ENCODE results near the gene PCBP2.
"Not testable (repeated sequence)": the region's sequence is repeated elsewhere in the genome, so short reads cannot be mapped to it uniquely, and the experiment has no call there.

Gene PCBP2
- total RNA-seq: 73.7 to 194 reads per million in 2 donors

DNA sequence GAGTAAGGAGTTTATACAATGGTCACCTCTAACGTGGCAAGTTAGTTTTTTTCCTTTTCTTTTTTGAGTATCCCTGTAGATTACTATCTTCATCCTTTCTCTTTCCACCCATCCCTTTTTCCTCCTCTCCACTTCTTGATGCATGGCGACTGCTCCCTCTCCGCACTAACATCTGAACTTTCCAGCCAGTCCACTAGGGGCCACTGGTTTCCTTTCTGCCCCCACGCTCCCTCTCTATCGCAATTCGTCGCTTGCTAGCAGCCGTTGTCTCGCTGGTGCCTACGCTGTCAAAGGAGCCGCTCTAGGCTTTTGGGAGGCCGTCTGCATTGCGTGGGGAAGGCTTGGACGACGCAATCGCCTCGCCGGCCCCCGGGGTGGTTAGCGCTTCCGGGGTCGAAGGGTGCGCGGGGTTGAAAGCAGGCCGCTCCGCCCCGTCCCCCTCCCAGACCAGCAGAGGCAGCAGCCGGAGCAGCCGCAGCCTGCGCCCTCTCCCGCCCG, at the start of gene PCBP2:
PCBP2 (plus strand) TSS at position 442 of the 498 bp plus-strand sequence. CDS start 2,699 bp downstream, outside the sequence.
- peak; percentile 94 for DNase-seq

DNA sequence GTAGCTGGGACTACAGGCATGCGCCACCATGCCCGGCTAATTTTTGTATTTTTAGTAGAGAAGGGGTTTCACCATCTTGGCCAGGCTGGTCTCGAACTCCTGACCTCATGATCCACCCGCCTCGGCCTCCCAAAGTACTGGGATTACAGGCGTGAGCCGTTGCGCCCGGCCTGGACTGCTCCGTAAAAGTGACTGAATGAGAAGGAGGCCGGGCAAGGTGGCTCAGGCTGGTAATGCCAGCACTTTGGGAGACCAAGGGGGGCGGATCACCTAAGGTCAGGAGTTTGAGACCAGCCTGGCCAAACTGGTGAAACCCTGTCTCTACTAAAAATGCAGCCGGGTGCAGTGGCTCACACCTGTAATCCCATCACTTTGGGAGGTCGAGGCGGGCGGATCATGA, 49.6 kb upstream of the PCBP2 start:
- DNase-seq: not testable (repeated sequence)

DNA sequence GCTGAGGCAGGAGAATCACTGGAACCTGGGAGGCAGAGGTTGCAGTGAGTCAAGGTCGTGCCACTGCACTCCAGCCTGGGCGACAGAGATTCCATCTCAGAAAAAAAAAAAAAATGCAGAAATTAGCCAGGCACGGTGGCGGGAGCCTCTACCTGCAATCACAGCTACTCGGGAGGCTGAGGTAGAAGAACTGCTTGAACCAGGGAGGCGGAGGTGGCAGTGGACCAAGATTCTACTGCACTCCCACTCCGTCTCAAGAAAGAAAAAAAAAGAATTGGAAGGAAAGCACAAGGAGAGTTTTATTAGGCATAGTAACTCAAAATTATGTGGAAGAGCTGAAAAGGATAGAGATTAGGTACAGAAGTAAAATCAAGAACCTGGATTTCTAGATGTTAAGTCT, 49.0 kb upstream of the PCBP2 start:
- no peak for DNase-seq

DNA sequence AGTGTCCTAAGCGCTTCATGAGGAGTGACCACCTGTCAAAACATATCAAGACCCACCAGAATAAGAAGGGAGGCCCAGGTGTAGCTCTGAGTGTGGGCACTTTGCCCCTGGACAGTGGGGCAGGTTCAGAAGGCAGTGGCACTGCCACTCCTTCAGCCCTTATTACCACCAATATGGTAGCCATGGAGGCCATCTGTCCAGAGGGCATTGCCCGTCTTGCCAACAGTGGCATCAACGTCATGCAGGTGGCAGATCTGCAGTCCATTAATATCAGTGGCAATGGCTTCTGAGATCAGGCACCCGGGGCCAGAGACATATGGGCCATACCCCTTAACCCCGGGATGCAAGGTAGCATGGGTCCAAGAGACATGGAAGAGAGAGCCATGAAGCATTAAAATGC, 41.0 kb upstream of the PCBP2 start:
- DNase-seq: no peak

DNA sequence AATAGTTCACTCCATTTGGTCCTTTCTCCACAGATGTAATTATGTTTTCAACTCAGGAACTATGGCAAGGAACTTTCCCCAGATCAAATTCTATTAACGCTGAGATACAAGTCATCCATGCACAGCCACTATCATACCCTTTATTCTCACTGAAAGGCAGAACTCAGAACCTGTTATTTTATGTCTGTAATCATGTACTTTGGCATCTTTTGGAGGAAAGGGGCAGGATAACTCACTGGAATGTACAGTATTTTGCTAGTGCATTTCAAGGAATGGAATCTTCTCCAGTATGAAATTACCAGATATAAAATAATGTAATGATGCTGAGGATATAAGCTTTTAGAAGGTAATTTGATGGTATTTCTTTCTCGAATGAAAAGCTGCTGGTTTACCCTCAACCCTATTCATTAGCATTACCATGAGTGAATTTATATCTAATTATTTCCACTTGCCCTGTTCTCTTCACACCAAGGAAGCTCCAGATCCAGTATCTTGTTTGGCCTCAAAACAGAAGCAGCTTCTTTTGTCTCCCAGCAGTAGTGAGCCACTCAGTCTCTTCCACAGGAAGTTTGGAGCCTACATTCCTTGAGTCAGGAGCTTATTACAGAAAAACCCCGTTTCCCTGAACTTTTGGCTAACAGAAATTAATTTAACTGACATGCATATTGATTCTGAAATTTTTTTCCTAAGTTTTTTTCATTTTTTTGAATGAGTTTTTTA, 38.3 kb upstream of the PCBP2 start:
- DNase-seq: no peak

DNA sequence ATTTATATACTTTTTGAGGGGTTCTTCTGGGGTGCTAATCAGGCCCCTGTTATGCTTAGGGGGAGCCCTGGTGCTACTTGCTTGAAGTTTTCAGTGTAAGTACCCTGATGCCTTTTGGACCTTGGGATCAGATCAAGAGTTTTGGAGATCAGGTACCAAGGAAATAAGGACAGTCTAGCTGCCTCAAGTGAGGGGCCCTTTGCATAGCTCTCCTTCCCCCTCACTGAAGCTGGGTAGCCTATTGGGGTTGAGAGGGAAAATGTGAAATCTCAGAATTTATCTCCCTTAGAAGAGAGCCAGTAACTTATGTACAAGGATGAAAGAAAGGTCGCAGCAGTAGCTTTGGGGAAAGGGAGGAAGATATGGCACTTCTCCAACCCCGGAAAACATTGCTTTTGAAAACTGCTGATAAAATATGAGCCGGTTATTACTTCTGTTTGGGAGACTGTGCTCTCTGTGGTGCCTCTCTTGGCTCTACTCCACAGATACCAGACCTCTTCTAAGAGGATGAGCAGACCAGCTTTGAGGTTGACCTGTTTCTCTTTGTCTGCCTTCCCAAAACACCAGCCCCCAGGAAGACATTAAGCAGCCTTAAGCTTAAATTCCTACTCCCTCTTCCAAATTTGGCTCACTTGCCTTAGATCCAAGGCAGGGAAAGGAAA, 37.0 kb upstream of the PCBP2 start:
- DNase-seq: no peak

DNA sequence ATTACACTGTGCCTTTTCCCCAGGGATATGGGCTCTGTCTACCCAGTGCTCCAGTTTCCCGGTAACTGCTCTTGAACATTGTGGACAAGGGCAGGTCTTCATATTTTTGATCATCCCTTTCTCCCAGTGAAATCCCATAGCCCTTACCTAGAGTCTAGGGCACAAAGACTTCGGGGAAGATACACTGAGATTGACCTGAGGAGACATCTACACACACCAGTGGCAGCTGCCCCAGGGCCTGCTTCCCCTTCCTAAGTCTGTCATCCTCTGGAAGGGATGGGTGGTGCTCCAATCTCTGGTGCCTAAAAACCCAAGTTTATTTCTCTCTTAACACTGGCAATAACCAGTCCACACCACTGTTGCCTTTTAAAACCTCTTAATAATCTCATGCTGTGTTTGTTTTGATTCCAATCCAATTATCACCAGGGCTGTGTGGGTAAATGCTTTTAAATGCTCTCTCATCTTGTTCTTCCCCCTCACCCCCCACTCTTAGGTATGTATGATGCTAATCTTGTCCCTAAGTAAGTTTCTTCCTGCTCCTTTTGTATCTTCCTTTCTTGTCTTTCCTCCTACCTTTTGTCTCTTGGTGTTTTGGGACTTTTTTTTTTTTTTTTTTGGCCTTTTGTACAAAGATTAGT, 36.0 kb upstream of the PCBP2 start:
- DNase-seq: not testable (repeated sequence)

DNA sequence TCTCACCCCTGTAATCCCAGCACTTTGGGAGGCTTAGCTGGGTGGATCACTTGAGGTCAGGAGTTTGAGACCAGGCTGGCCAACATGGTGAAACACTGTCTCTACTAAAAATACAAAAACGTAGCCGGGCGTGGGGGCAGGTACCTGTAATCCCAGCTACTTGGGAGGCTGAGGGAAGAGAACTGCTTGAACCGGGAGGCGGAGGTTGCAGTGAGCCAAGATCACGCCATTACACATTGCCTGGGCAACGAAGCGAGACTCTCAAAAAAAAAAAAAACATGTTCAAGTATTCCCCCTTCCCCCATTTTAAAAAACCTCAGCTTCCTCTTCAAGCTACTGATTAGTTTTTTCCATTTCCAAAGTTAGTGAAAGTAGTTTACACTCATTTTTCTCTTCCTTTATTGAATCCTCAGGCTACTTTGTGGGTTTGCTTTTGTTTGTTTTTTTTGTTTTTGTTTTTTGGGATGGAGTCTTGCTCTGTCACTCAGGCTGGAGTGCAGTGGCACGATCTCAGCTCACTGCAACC, 34.5 kb upstream of the PCBP2 start:
- not testable (repeated sequence) for DNase-seq

DNA sequence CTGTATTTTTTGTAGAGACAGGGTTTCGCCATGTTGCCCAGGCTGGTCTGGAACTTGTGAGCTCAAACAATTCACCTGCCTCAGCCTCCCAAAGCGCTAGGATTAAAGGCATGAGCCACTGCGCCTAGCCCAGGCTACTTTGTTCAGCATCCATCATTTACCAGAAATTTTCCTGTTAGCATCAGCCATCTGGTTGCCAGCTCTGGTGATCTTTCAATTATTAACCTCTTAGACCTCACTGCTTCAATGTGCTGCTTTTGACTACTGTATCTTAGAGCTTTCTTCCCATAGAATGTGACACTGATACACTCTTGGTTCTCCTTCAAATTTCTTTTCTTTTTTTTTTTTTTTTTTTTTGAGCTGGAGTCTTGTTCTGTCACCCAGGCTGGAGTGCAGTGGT, 33.7 kb upstream of the PCBP2 start:
- DNase-seq: no peak

DNA sequence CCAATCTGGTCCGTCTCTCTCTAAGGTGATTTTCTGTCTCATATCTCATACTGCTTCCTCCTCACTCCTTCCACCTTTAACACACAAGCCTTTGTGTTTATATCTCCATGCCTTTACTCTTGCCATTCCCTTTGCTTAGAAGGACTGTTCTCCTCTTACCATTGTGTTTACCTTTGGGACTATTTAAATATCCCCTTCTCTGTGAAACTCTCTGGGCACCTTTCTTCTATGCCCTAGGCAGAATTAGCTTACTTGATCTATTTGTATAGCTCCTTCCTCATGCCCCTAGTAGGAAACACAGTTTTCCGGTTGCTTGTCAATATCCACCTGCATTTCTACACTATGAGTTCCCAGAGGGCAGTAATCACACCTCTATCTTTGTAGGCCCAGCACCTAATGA, 32.1 kb upstream of the PCBP2 start:
- DNase-seq: no peak

DNA sequence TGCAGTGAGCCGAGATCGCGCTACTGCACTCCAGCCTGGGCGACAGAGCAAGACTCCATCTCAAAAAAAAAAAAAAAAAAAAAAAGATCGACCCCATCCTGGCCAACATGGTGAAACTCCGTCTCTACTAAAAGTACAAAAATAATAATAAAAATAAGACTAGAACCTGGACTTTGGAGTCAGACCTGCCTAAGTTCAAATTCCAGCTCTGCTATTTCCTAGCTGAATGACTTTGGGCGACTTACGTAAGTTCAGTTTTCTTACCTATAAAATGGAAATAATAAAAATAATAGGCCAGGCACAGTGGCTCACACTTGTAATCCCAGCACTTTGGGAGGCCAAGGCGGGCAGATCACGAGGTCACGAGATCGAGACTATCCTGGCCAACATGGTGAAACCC, 29.7 kb upstream of the PCBP2 start:
- DNase-seq: not testable (repeated sequence)

DNA sequence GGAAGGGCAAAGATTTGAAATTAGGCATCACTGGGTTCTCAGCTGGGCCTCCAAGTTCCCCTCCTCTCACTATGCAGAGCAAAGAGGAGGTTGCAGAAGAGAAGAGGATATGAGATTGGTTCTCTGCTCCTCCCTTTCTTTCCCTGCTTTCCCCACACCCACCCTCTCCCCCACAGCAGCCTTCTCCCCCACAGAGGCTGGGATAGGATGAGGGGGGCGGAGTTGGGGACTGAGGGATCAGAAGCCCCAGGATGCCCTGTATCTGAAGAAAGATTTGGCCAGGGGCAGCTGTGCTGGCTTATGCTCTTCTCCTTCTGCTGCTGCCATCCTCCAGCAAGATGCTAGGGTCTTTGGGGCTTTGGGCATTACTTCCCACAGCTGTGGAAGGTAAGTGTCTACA, 28.3 kb upstream of the PCBP2 start, which contains the start of gene AMHR2:
AMHR2 (plus strand) TSS at position 259 of the 400 bp plus-strand sequence; CDS start at position 339, 80 bp downstream.
- DNase-seq: no peak

DNA sequence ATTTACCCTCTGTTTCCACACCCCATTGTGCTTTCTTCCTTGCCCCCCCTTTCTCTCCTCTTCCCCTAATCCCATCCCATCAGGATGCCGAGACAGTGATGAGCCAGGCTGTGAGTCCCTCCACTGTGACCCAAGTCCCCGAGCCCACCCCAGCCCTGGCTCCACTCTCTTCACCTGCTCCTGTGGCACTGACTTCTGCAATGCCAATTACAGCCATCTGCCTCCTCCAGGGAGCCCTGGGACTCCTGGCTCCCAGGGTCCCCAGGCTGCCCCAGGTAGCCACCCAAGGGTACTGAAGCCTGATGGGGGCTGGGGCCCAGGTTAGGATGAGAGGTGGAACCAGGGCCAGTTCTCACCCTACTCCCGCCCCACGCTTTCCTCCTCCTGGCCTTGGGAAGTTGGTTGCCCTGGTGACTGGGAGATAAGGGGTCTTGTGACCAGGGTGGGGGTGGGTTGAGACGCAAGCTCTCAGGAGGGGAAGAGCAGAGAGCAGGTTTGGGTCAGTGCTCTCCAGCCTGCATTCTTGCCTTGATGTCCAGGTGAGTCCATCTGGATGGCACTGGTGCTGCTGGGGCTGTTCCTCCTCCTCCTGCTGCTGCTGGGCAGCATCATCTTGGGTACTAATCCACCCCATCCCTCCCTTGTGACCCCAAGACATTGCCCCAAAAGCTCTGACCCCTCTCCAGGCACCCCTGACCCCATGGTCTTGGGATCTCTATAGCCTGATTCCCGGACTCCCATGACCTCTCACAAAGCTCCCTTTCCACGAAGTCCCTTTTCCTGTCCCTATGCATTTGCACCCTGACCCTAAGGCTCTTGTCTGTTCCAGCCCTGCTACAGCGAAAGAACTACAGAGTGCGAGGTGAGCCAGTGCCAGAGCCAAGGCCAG, 27.0 kb upstream of the PCBP2 start:
- DNase-seq: no peak

DNA sequence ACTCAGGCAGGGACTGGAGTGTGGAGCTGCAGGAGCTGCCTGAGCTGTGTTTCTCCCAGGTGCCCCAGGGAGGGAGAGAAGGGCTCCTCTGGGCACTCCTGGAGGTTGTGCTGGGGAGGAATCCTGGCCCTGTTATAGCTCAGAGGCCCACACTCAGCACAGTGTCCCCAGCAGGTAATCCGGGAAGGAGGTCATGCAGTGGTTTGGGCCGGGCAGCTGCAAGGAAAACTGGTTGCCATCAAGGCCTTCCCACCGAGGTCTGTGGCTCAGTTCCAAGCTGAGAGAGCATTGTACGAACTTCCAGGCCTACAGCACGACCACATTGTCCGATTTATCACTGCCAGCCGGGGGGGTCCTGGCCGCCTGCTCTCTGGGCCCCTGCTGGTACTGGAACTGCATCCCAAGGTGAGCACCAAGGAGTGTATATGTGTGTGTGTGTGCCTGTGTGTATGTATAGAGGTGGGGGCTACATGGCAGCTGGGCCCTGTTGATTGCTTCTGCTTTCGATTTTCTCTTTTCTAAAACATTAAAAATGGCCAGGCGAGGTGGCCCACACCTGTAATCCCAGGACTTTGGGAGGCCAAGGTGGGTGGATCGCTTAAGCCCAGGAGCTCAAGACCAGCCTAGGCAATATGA, 26.3 kb upstream of the PCBP2 start:
- no peak for DNase-seq

DNA sequence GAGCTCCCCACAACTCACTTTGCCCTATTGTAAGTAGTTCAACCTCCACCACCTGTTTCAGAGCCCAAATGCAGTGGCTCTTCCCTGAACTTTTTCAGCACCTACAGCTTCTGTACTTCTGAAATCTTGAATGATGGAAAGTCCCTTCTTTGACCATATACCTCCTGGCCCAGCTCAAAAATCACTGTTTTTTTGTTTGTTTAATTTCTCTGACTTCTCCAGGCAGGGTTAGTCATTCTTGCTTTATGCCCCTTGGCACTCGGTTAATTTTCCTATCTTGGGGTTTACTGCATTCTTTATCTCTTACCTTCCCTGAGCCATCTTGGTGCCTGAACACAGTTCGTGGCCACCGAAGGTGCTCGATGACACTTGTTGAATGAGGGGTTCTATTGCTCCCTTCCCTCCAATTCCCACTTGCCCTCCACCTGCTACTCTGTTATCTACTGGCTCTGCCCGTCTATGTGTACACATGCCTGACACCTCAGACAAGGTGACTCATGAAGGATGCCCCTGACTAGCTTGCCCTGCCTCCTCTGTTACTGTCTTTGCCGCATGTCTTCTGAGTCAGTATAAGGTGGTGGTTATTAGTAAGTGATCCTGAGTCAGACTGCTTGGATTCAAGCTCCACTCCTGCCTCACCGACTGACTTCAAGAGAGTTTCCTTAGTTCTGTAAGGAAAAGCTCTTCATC, 23.9 kb upstream of the PCBP2 start:
- DNase-seq: no peak

DNA sequence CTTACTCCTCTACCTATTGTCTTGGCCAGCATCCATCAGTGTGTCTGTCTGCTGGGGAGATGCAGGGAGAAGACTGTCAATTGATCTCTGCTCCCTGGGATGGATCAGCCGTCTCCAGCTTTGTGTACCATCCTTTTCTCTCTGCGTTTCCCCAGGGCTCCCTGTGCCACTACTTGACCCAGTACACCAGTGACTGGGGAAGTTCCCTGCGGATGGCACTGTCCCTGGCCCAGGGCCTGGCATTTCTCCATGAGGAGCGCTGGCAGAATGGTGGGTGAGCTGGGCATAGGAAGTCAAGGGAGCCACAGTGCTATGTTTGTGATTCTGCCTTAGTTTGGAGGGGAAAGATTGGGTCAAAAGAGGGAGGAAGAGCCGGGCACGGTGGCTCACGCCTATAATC, 23.2 kb upstream of the PCBP2 start:
- no peak for DNase-seq

DNA sequence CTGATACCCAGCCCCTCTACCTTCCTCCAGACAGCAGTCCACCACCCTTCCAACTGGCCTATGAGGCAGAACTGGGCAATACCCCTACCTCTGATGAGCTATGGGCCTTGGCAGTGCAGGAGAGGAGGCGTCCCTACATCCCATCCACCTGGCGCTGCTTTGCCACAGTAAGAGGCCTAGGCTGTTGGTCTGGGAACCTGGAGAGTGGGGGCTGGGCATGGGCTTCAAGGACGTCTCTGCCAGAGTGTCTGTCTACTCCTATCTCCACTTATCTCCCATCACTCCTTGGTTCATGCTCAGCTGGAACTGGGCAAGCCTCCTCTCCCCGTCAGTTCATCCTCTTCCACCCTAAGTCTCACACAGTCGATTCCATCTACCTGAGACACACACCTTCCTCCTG, 21.8 kb upstream of the PCBP2 start:
- DNase-seq: no peak

DNA sequence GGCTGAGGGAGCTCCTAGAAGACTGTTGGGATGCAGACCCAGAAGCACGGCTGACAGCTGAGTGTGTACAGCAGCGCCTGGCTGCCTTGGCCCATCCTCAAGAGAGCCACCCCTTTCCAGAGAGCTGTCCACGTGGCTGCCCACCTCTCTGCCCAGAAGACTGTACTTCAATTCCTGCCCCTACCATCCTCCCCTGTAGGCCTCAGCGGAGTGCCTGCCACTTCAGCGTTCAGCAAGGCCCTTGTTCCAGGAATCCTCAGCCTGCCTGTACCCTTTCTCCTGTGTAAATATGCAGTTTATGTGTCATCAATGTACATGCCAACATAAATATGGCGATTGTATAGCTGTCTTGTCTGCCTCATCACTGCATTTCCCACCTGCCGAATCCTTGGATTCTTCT, 20.7 kb upstream of the PCBP2 start:
- DNase-seq: no peak

DNA sequence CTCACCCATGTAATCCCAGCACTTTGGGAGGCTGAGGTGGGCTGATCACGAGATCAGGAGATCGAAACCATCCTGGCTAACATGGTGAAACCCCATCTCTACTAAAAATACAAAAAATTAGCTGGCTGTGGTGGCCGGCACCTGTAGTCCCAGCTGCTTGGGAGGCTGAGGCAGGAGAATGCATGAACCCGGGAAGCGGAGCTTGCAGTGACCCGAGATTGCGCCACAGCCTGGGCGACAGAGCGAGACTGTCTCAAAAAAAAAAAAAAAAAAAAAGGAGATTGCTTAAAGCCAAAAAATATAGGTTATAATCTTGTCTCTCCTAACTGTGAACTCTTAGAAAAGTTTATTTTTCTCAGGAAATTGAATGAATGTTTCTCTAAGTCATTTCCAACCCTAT, 16.6 kb upstream of the PCBP2 start:
- not testable (repeated sequence) for DNase-seq

DNA sequence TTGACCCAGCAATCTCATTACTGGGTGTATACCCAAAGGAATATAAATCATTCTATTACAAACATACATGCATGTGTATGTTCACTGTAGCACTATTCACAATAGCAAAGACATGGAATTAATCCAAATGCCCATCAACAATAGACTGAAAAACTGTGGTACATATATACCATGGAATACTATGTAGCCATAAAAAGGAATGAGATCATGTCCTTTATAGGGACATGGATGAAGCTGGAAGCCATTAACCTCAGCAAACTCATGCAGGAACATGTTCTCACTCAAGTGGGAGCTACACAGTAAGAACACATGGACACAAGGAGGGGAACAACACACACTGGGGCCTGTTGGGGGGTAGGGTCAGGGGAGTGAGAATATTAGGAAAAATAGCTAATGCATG, 12.3 kb upstream of the PCBP2 start:
- not testable (repeated sequence) for DNase-seq
